ENCODE measurements around the gene LRRK1. TPM values are rescaled to one million over a fixed set of nuclear protein-coding genes. Genes with fewer than 3 reads are reported as not detected.

Gene LRRK1
- total RNA-seq, 4 donors from 2014 or later: 17.0 to 46.3 (median 26.4) TPM

GRCh38 chr15:100909565-100909964 lies 9.6 kb upstream of the LRRK1 start:
- Histone ChIP-seq H3K27ac (no peak overlapping the region), H3K4me1 (peaks cover 3% of the 10 kb centered on the region), H3K36me3 (no peaks in the 10 kb centered on the region), H3K27me3 (no peaks in the 10 kb centered on the region), H3K9me3 (no peaks in the 10 kb centered on the region), H3K4me3 (no peak overlapping the region)
- DNase-seq (ENCODE audit: low spot score in 2 of 2): peak in 1 of 2 donors; percentile 38
- TF ChIP-seq CTCF (IDR thresholded peaks at IDR 0.05) (no peak), POLR2AphosphoS5 (IDR thresholded peaks at IDR 0.05) (no peak), EP300 (IDR thresholded peaks at IDR 0.05) (no peak), POLR2A (IDR thresholded peaks at IDR 0.05) (no peak)
- 64% methylated on average over 4 of the region's 4 CpGs for WGBS

GRCh38 chr15:100909989-100910955 lies 8.9 kb upstream of the LRRK1 start:
- H3K27me3 ChIP-seq: no peaks in the 10 kb centered on the region
- H3K9me3 ChIP-seq: no peaks in the 10 kb centered on the region
- no peak overlapping the region for H3K4me3 ChIP-seq
- TF ChIP-seq CTCF (IDR thresholded peaks at IDR 0.05): no peak
- no peak for TF ChIP-seq POLR2A (IDR thresholded peaks at IDR 0.05)
- TF ChIP-seq EP300 (IDR thresholded peaks at IDR 0.05): no peak
- TF ChIP-seq POLR2AphosphoS5 (IDR thresholded peaks at IDR 0.05): no peak
- peak in 1 of 2 donors; percentile 47 for DNase-seq (ENCODE audit: low spot score in 2 of 2)
- no peaks in the 10 kb centered on the region for H3K36me3 ChIP-seq
- WGBS: 83% methylated on average over 12 of the region's 12 CpGs
- H3K27ac ChIP-seq: no peak overlapping the region
- peaks cover 3% of the 10 kb centered on the region for H3K4me1 ChIP-seq

GRCh38 chr15:100911086-100911485 lies 8.1 kb upstream of the LRRK1 start:
- Histone ChIP-seq H3K9me3 (no peaks in the 10 kb centered on the region), H3K4me3 (no peak overlapping the region), H3K36me3 (no peaks in the 10 kb centered on the region), H3K27me3 (no peaks in the 10 kb centered on the region), H3K4me1 (peaks cover 3% of the 10 kb centered on the region), H3K27ac (no peak overlapping the region)
- TF ChIP-seq EP300 (IDR thresholded peaks at IDR 0.05) (no peak), POLR2A (IDR thresholded peaks at IDR 0.05) (no peak)
- whole genome bisulfite sequencing: 87% methylated on average over 10 of the region's 10 CpGs
- peak in 1 of 2 donors; percentile 18 for DNase-seq (ENCODE audit: low spot score in 2 of 2)

GRCh38 chr15:100913961-100914360 lies 5.2 kb upstream of the LRRK1 start:
- no peak overlapping the region for H3K27ac ChIP-seq
- TF ChIP-seq POLR2A (IDR thresholded peaks at IDR 0.05): no peak
- TF ChIP-seq POLR2AphosphoS5 (IDR thresholded peaks at IDR 0.05): no peak
- TF ChIP-seq EP300 (IDR thresholded peaks at IDR 0.05): no peak
- no peak for TF ChIP-seq CTCF (IDR thresholded peaks at IDR 0.05)
- H3K36me3 ChIP-seq: no peaks in the 10 kb centered on the region
- 80% methylated on average over 4 of the region's 4 CpGs for WGBS
- no peak overlapping the region for H3K4me3 ChIP-seq
- peak in 1 of 2 donors; percentile 31 for DNase-seq (ENCODE audit: low spot score in 2 of 2)
- H3K4me1 ChIP-seq: peaks cover 16% of the 10 kb centered on the region
- H3K9me3 ChIP-seq: no peaks in the 10 kb centered on the region
- no peaks in the 10 kb centered on the region for H3K27me3 ChIP-seq

GRCh38 chr15:100914876-100915275 lies 4.3 kb upstream of the LRRK1 start:
- H3K27me3 ChIP-seq: no peaks in the 10 kb centered on the region
- no peaks in the 10 kb centered on the region for H3K9me3 ChIP-seq
- H3K4me3 ChIP-seq: no peak overlapping the region
- no peak for DNase-seq (ENCODE audit: low spot score in 2 of 2)
- no peaks in the 10 kb centered on the region for H3K36me3 ChIP-seq
- no peak for TF ChIP-seq POLR2A (IDR thresholded peaks at IDR 0.05)
- no peak for TF ChIP-seq EP300 (IDR thresholded peaks at IDR 0.05)
- no peak for TF ChIP-seq CTCF (IDR thresholded peaks at IDR 0.05)
- TF ChIP-seq POLR2AphosphoS5 (IDR thresholded peaks at IDR 0.05): no peak
- H3K4me1 ChIP-seq: peaks cover 18% of the 10 kb centered on the region
- no peak overlapping the region for H3K27ac ChIP-seq
- 78% methylated on average over 6 of the region's 6 CpGs for WGBS
